Osteoblast (primary cell): ENCODE measurements around the gene AFF1. TPM values are rescaled to one million over a fixed set of nuclear protein-coding genes. Genes with fewer than 3 reads are reported as not detected.

ENCODE experiments used
- DNase-seq: peaks from one replicate; pipeline ENCODE4 v3.0.0; 2011; ENCODE audit warnings: low spot score, mixed read lengths; ENCODE audit not compliant: insufficient read length; ENCODE audit errors: missing footprints
- H2AFZ ChIP-seq: 2 replicates; pipeline ENCODE4 v1.6.0; 2011; ENCODE audit warnings: mild to moderate bottlenecking, low read length
- H3K27ac ChIP-seq: 2 replicates; pipeline ENCODE4 v1.5.1; 2011; ENCODE audit warnings: mild to moderate bottlenecking, low read depth, low read length, moderate library complexity
- H3K27me3 ChIP-seq: 2 replicates; pipeline ENCODE4 v1.6.0; 2012; ENCODE audit warnings: mild to moderate bottlenecking, control low read depth, inconsistent platforms, low read length, moderate library complexity; ENCODE audit not compliant: insufficient read depth
- H3K36me3 ChIP-seq: 2 replicates; pipeline ENCODE4 v1.5.1; 2011; ENCODE audit warnings: mild to moderate bottlenecking, low read length, control low read depth, moderate library complexity; ENCODE audit not compliant: insufficient read depth
- H3K4me1 ChIP-seq: 2 replicates; pipeline ENCODE4 v1.5.1; 2011; ENCODE audit warnings: mild to moderate bottlenecking, low read length, control low read depth, moderate library complexity; ENCODE audit not compliant: insufficient read depth
- H3K4me2 ChIP-seq: 2 replicates; pipeline ENCODE4 v1.6.0; 2011; ENCODE audit warnings: mild to moderate bottlenecking, low read length; ENCODE audit not compliant: insufficient read depth
- H3K4me3 ChIP-seq: fragments of 200-600 bp; sonication (generic); 3 replicates; pipeline ENCODE4 v1.5.1; 2012; ENCODE audit warnings: mild to moderate bottlenecking, low read length, inconsistent platforms; ENCODE audit not compliant: insufficient read depth
- H3K79me2 ChIP-seq: 2 replicates; pipeline ENCODE4 v1.6.0; 2012; ENCODE audit warnings: mild to moderate bottlenecking, low read length, control low read depth, inconsistent platforms; ENCODE audit not compliant: insufficient read depth
- H3K9me3 ChIP-seq: 2 replicates; pipeline ENCODE4 v1.5.1; 2011; ENCODE audit warnings: low read depth, low read length, control low read depth
- H4K20me1 ChIP-seq: 2 replicates; pipeline ENCODE4 v1.6.0; 2012; ENCODE audit warnings: mild to moderate bottlenecking, low read length, control low read depth; ENCODE audit not compliant: insufficient read depth
- total RNA-seq: library from RNA; depleted of rRNA; stranded (reverse); fragments of >200 nt; gene quantifications from 2 replicates; pipeline ENCODE4 v1.2.3, GENCODE V29; 2012
- TF ChIP-seq, protein P1 (sequence below): IDR thresholded peaks from 2 replicates; pipeline ENCODE4 v1.5.1; 2011; ENCODE audit warnings: mild to moderate bottlenecking, low read depth, low read length, moderate library complexity; ENCODE audit errors: extremely low read depth

AFF1 gene
- total RNA-seq, 1 donor: 19.5 TPM

DNA sequence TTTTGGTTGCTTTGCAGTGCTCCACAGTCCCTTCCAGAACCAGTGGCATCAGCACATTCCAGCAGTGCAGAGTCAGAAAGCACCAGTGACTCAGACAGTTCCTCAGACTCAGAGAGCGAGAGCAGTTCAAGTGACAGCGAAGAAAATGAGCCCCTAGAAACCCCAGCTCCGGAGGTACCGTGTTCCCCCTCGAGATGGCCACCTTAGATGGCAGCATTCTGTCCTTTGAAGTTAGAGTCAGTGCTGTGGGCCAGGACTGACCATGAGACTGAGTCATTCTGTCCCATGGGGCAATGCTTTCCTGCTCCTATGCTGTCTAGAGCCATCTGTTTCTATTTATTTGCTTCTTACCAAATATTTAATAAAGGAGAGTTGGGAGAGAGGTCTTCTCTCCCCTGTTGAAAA, 173.3 kb downstream of the AFF1 start:
- DNase-seq: peak; percentile 90

DNA sequence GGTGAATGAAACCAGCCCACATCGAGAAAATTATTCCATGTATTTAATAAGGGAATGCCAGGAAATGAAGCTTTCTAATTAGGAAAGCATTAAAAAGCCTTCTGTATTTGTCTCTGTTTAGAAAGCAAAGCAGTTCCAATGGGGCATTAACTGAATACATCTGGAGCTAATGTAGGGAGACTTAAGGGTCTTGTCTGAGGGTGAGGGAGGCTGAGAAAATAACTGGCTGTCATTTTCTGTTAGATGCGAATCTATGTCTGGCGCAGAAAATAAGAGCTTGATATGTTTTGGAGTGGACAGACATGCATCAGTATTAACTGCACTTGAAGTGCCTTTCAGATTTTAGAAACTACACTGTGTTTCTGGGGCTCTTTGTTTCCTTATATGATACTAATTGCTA, 174.3 kb downstream of the AFF1 start:
- Histone ChIP-seq H3K27ac (no peak overlapping the region), H3K4me1 (peaks cover 23% of the 10 kb centered on the region), H3K27me3 (no peaks in the 10 kb centered on the region), H3K36me3 (no peaks in the 10 kb centered on the region), H4K20me1 (no peaks in the 10 kb centered on the region), H3K4me3 (no peak overlapping the region), H2AFZ (no peak overlapping the region), H3K4me2 (no peak overlapping the region), H3K79me2 (no peaks in the 10 kb centered on the region), H3K9me3 (no peaks in the 10 kb centered on the region)
- TF ChIP-seq, protein P1, sequence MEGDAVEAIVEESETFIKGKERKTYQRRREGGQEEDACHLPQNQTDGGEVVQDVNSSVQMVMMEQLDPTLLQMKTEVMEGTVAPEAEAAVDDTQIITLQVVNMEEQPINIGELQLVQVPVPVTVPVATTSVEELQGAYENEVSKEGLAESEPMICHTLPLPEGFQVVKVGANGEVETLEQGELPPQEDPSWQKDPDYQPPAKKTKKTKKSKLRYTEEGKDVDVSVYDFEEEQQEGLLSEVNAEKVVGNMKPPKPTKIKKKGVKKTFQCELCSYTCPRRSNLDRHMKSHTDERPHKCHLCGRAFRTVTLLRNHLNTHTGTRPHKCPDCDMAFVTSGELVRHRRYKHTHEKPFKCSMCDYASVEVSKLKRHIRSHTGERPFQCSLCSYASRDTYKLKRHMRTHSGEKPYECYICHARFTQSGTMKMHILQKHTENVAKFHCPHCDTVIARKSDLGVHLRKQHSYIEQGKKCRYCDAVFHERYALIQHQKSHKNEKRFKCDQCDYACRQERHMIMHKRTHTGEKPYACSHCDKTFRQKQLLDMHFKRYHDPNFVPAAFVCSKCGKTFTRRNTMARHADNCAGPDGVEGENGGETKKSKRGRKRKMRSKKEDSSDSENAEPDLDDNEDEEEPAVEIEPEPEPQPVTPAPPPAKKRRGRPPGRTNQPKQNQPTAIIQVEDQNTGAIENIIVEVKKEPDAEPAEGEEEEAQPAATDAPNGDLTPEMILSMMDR: no peak
- no peak for DNase-seq

More for the DNA sequence above, 173.3 kb downstream of the AFF1 start:
- Histone ChIP-seq H4K20me1 (no peaks in the 10 kb centered on the region), H3K4me1 (peaks cover 33% of the 10 kb centered on the region), H3K27ac (peak overlapping the region; percentile 62), H3K27me3 (no peaks in the 10 kb centered on the region), H3K4me3 (peak overlapping the region; percentile 6), H2AFZ (peak overlapping the region; percentile 20), H3K36me3 (no peaks in the 10 kb centered on the region), H3K4me2 (peak overlapping the region; percentile 65), H3K9me3 (no peaks in the 10 kb centered on the region), H3K79me2 (no peaks in the 10 kb centered on the region)
- TF ChIP-seq, protein P1: no peak

DNA sequence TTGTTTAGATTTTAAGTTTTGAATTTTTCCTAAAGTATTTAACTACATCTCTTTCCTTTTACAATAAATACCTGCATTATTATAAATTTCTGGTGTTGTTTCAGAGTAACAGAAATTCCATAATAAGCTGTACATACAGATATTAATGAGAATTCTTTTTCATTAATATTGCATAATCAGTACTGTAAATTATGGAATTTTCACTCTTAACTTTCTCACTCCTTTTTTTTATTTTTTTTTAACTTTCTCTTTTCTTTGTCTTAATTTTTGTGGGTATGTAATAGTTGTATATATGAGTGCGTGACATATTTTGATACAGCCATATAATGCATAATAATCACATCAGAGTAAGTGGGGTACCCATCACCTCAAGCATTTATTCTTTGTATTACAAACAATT, 175.1 kb downstream of the AFF1 start:
- Histone ChIP-seq H2AFZ (no peak overlapping the region), H3K27ac (no peak overlapping the region), H3K4me3 (no peak overlapping the region), H3K9me3 (no peaks in the 10 kb centered on the region), H4K20me1 (no peaks in the 10 kb centered on the region), H3K4me2 (no peak overlapping the region), H3K27me3 (no peaks in the 10 kb centered on the region), H3K36me3 (peaks cover 4% of the 10 kb centered on the region), H3K4me1 (peaks cover 18% of the 10 kb centered on the region), H3K79me2 (no peaks in the 10 kb centered on the region)
- TF ChIP-seq, protein P1: no peak
- DNase-seq: no peak

DNA sequence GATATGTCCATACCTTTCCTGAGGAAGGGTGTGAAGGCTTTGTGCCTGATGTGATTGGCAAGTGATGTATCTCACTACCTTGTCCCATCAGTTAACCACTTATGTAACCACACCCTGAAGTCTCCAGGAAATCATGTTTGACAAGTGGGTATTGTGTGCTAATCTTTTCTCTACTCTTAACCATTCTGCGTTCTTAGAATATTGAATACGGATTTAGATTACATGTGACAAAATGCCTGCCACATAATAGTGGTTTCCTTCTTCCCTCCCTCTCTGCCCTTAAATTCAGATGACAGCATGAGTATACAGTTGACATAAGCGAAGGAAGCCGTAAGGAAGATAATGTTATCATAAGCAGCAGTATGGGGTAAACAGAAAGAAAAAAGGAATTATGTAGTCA, 177.3 kb downstream of the AFF1 start:
- Histone ChIP-seq H3K27ac (no peak overlapping the region), H3K79me2 (no peaks in the 10 kb centered on the region), H3K27me3 (no peaks in the 10 kb centered on the region), H3K4me2 (no peak overlapping the region), H2AFZ (no peak overlapping the region), H3K4me3 (no peak overlapping the region), H4K20me1 (no peaks in the 10 kb centered on the region), H3K36me3 (peaks cover 10% of the 10 kb centered on the region), H3K4me1 (peaks cover 26% of the 10 kb centered on the region), H3K9me3 (no peaks in the 10 kb centered on the region)
- no peak for DNase-seq
- TF ChIP-seq, protein P1: no peak
